T-helper 2 cell treated with Interferon-gamma antibody and Interleukin-4, amounts not matched to agents 100 ng/mL and 5 ng/mL, for 36 hours (primary cell): Measurements from ENCODE around the gene DNAI1. TPM values are rescaled to one million over a fixed set of nuclear protein-coding genes. Genes with fewer than 3 reads are reported as not detected.

Source experiments
- total RNA-seq: library from RNA; stranded (reverse); gene quantifications from 2 replicates; pipeline ENCODE4 v1.2.3, GENCODE V29; 2022

Gene DNAI1
- total RNA-seq, 1 donor from 2014 or later: not detected

Other genes with a start within 250 kb of the DNAI1 start
- 7.8 TPM in 2 replicates for gene KIF24, start 129.5 kb upstream of the DNAI1 start, total RNA-seq
- 26.6 and 27.6 TPM in 2 replicates for gene NUDT2, start 129.2 kb upstream of the DNAI1 start, total RNA-seq
- gene MYORG, start 81.9 kb upstream of the DNAI1 start, total RNA-seq: 1.0 and 1.2 TPM in 2 replicates
- 15.0 and 16.0 TPM in 2 replicates for gene FAM219A, start 235 bp upstream of the DNAI1 start, total RNA-seq
- gene ENHO, start 64.2 kb downstream of the DNAI1 start, total RNA-seq: not detected in 2 replicates
- not detected in 2 replicates for gene CNTFR, start 130.9 kb downstream of the DNAI1 start, total RNA-seq
- 17.5 and 19.0 TPM in 2 replicates for gene RPP25L, start 153.3 kb downstream of the DNAI1 start, total RNA-seq
- 110 and 115 TPM in 2 replicates for gene DCTN3, start 161.7 kb downstream of the DNAI1 start, total RNA-seq
- gene ARID3C, start 170.3 kb downstream of the DNAI1 start, total RNA-seq: 0.14 TPM in 2 replicates
- 81.2 and 83.0 TPM in 2 replicates for gene SIGMAR1, start 179.0 kb downstream of the DNAI1 start, total RNA-seq
- gene GALT, start 187.9 kb downstream of the DNAI1 start, total RNA-seq: 130 and 139 TPM in 2 replicates
- gene IL11RA, start 193.4 kb downstream of the DNAI1 start, total RNA-seq: 83.8 and 87.8 TPM in 2 replicates
- gene CCL27, start 203.9 kb downstream of the DNAI1 start, total RNA-seq: 0.25 and 0.84 TPM in 2 replicates
- gene CCL19, start 232.5 kb downstream of the DNAI1 start, total RNA-seq: not detected in 2 replicates